Upper lobe of left lung (tissue), 4 donors: ENCODE results near the gene JAG2.

ENCODE experiments used
- CTCF ChIP-seq, 6 experiments: fragments of 450-650 bp in 4 of 6; fragments of 200-600 bp in 2 of 6; sonication (generic) in 2 of 6; IDR thresholded peaks; one replicate each; pipeline ENCODE4 v1.5.1; 2016 to 2019; ENCODE audit warnings: antibody characterized with exemption in 6 of 6
- POLR2AphosphoS5 ChIP-seq, 2 donors: sonication (generic); formaldehyde crosslinking; IDR thresholded peaks; one replicate each; pipeline ENCODE4 v1.5.1; 2017; ENCODE audit warnings: antibody characterized with exemption in 2 of 2

- TF ChIP-seq CTCF (IDR thresholded peaks at IDR 0.05) (no peak), POLR2AphosphoS5 (IDR thresholded peaks at IDR 0.05) (no peak)
These were observed 77.5 kb downstream of the JAG2 start for GRCh38 chr14:105091054-105091516.
